T1000 (cell line): ENCODE measurements around the gene TCHHL1.

Experiments
- DNase-seq: peaks from one replicate; lab custom pipeline; 2025; ENCODE audit warnings: mixed read lengths; lab: John Stamatoyannopoulos, UW

Gene TCHHL1

DNA sequence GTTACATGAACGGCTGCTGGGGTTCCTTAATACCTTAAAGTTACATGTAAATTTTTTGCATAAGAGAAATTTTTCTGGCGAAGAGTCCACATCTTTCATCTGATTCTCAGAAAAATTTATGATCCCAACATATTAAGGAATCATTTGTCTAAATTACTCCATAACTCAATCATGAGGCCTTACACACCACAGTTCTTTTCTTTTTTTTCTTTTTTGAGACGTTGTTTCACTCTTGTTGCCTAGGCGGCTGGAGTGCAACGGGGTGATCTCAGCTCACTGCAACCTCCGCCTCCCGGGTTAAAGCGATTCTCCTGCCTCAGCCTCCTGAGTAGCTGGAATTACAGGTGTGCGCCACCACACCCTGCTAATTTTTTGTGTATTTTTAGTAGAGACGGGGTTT lies 50.0 kb downstream of the TCHHL1 start:
- DNase-seq: no peak

DNA sequence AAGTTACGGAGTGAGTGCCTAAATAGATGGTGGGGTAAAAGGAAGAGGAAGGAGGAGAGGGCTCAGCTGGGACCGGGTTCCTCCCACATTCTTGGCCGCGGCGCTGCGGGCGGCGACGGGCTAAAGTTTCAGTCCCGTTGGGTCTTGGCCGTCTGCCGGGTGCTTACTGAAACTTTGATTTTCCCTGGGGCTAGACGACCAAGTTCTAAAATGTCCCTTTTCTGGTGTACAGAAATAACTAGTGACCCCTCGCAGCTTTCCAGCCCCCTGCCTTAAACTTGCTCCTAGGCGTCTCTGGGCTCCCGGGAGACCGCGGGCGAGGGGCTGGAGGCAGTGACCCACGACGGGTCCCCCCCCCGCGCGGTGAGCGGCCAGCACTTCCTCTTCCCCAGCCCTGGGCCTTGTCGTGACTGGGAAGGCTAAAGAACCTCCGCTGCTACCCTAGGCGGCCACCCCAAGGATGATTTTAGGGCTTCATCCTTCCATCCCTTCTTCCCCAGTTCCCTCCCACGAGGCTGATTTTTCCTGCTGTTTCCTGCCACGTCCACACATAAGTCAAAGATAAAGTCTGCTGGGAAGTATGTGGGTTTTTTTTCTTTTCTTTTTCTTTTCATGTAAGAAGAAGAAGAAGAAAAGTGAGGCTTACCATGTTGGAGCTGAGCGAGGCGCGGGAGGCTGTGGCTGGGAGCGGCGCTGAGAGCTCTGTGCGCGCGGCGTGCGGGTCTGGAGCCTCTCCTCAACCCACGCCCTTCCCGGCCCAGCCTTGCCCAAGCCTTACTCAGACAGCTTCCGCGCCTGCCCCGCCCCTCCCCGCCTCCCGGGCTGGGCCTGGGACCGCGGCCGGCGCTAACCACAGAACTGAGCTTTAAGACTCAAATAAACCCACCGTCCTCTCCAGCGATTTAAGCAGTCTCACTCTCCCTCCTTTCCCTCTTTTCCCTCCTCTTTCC lies 52.3 kb downstream of the TCHHL1 start, which contains the start of gene S100A11:
TSS of gene S100A11 (minus strand) at position 738 of the 950 bp plus-strand sequence. CDS start at position 649, 89 bp downstream.
- DNase-seq: peak; percentile 65

DNA sequence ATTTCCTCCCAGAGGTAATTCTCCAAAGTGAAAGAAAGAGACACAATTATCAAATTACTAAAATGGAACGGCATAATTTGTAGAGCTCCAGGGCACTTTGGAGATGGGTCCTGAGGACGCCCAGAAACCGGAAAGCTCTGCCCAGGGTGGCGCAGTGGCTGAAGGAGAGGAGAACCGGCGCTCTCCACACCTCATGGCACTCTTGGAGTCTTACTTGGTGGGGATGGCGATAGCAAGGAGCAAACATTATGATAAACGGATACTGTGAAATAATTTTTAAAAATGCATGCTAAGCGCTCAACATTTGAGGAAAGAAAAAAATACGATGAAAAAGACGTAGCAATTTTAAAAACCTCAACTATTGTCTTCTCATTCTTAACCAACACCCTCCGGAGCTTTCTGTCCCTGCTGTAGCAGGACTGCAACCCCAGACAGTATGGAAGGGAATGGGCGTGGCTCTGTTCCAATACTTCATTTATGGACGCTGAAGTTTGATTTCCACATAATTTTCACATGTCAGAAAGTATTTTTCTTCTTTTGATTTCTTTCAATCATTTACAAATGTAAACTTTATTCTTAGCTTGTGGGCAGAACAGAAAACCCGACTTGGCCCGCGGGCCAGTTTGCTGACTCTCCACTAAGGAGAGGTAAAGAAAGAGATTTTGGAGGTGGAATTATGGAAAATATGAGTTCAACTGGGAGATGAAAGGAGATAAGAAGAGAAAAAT lies 53.2 kb downstream of the TCHHL1 start:
- DNase-seq: no peak

DNA sequence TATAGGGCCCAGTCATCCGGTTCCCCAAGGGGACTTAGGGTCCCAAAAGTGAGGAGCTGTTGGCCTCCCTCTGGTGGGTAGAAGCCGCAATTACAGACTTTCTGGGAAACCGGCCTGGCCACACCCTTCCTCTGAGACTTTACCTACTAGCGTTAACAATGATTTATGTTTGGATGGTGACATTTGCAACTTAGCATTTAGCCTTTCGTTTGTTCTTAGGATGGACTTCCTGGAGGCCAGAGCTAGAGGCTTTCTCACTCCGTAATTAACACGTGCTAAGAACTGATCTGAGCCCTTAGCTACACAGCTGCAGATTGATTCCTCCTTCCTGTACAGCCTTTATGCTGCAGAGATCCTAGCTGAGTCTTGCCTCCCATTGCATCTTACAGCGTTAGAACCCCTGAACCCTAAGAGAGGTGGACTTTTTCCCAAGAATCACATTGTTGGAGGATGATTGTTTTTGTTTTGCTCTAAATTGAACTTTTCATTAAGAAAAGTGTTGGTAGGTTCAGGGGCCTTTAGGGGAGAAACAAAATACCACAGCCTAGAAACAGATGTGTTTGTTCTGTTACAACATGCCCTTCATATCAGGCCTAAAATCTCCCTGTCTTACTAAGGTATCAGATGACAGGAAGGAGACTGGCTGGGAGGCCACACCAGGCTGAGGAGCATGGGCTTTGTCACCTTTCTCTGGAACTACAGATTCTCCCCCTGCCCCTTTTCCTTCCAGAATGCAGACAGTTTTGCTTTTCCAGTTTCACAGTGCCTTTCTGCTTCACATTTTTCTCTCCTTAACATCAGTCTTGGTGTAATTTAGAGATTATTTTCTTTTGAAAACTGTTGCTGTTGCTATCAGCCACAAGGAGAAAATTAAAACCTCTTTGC lies 54.0 kb downstream of the TCHHL1 start:
- peak; percentile 50 for DNase-seq

DNA sequence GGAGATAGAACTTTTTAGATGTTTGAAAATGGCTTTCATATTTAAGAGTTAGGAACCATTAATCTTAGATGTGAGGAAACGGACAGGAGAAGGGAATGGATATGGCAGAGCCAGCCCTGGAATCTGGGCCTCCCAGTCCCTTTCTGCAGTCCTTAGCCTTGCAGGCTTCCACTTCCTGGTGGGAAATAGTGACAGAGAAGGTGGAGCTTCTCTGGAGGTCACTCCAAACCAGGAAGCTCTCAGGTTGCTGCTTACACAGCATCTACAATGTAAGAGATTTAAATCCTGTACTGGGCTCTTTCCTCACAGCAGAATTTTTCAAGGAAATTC lies 54.6 kb downstream of the TCHHL1 start:
- DNase-seq: no peak
